GM18520 (cell line): Measurements from ENCODE around the gene PMFBP1.

Experiments
- ATAC-seq: cut with Tn5 transposase; IDR thresholded peaks from one replicate; pipeline ENCODE4 v1.9.1; 2021; ENCODE audit not compliant: unreplicated experiment

PMFBP1 gene

GRCh38 chr16:72187551-72187950 is 15.6 kb upstream of the PMFBP1 start:
- no peak for ATAC-seq

- no peak for ATAC-seq
Observed at GRCh38 chr16:72182976-72183375, 11.0 kb upstream of the PMFBP1 start.

- no peak for ATAC-seq
Observed at GRCh38 chr16:72179204-72179970, 7.4 kb upstream of the PMFBP1 start.

GRCh38 chr16:72174726-72175125 is 2.8 kb upstream of the PMFBP1 start:
- no peak for ATAC-seq

- ATAC-seq, result no peak
Observed at GRCh38 chr16:72173997-72174396, 2.0 kb upstream of the PMFBP1 start.

GRCh38 chr16:72171236-72171635 is 719 bp downstream of the PMFBP1 start:
- no peak for ATAC-seq

GRCh38 chr16:72169708-72170107 is 2.2 kb downstream of the PMFBP1 start:
- no peak for ATAC-seq

GRCh38 chr16:72168365-72168764 is 3.6 kb downstream of the PMFBP1 start:
- no peak for ATAC-seq

GRCh38 chr16:72166954-72167561 is 4.9 kb downstream of the PMFBP1 start:
- ATAC-seq, result no peak

GRCh38 chr16:72166151-72166550 is 5.8 kb downstream of the PMFBP1 start:
- no peak for ATAC-seq

- ATAC-seq, result no peak
Observed at GRCh38 chr16:72164691-72165090, 7.3 kb downstream of the PMFBP1 start.

GRCh38 chr16:72162105-72162692 is 9.8 kb downstream of the PMFBP1 start:
- ATAC-seq, result no peak

- ATAC-seq, result no peak
Observed at GRCh38 chr16:72159801-72160200, 12.2 kb downstream of the PMFBP1 start.

GRCh38 chr16:72159386-72159785 is 12.6 kb downstream of the PMFBP1 start:
- no peak for ATAC-seq

- ATAC-seq, result no peak
Observed at GRCh38 chr16:72149676-72150464, 22.1 kb downstream of the PMFBP1 start.

GRCh38 chr16:72142476-72142875 is 29.5 kb downstream of the PMFBP1 start:
- ATAC-seq, result no peak

- ATAC-seq, result no peak
Observed at GRCh38 chr16:72139908-72140307, 32.0 kb downstream of the PMFBP1 start.

GRCh38 chr16:72138064-72138572 is 33.8 kb downstream of the PMFBP1 start:
- ATAC-seq, result no peak

- ATAC-seq, result no peak
Observed at GRCh38 chr16:72137380-72138063, 34.4 kb downstream of the PMFBP1 start.

GRCh38 chr16:72134507-72134906 is 37.4 kb downstream of the PMFBP1 start:
- no peak for ATAC-seq

- ATAC-seq, result no peak
Observed at GRCh38 chr16:72132726-72133125, 39.2 kb downstream of the PMFBP1 start.
